GM19328 (cell line): ENCODE measurements around the gene DNMT3B.
"Not testable (repeated sequence)": the region's sequence is repeated elsewhere in the genome, so short reads cannot be mapped to it uniquely, and the experiment has no call there.

Source experiments
- ATAC-seq: cut with Tn5 transposase; IDR thresholded peaks from one replicate; pipeline ENCODE4 v1.9.1; 2021; ENCODE audit warnings: mild to moderate bottlenecking, moderate library complexity; ENCODE audit not compliant: unreplicated experiment

The DNMT3B gene

DNA sequence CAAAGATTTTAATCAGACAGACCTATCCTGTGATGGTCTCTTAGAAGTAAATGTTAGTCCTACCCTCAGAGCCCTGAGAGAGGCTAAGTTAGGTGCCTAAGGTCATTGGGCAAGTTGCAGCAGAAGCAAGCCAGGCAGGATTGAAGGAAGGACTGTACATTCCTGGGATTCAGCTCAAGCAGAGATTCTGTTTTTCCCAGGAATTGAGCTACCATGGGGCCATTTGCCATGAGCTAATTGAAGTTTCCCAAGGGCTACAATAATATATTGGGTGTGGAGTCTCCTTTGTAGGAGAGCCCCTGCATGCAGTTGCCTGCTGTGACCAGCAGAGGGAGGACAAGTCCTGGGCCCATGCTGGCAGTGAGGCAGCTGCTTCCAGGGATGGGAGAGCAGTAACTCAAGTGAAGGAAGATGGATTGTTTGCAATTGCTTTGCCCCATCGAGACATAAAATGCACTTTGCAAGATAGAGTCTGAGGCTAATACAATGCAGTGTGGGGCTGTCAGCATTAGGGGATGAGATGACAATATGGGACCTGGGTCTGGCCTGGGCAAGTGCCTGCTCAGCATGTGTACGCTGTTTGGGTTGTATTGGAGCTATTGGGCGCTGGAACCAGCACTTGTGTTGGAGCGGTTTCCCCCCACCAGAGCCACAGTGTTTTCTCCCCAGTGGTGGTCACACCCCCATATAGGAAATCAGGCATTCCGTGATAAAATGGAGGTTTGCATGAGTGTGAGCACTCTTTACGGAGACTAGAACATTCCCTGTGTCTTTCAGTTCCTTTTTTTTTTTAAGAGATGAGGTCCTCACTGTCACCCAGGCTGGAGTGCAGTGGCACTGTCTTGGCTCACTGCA, 27.9 kb downstream of the DNMT3B start:
- ATAC-seq = no peak

DNA sequence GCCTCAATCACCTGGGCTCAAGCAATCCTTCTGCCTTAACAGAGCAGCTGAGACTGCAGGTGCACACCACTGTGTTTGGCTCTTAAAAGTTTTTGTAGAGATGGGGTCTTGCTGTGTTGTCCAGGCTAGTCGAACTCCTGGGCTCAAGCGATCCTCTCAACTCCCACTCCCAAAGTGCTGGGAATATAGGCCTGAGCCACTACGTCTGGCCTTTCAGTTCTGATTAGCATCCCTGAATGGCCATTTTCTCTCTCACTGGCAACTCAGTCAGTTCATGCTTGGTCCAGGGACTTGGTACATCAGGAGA, 28.5 kb downstream of the DNMT3B start:
- ATAC-seq = no peak

DNA sequence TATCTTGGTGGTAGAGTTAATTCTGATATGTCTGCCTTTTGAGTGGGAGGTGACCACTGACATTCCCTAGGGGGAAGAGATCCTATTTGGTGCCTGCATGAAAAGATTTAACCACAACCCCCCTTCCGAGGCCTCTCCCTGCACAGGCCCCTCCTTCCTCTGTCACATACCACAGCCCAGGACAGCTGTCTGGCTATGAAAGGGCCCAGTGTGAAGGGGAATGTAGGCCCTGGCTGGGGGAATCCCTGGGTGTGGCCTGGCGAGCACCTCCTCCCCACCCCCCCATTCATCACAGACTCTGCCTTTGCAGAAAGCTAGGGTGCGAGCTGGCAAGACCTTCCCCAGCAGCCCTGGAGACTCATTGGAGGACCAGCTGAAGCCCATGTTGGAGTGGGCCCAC, 30.1 kb downstream of the DNMT3B start:
- ATAC-seq = peak; percentile 59

DNA sequence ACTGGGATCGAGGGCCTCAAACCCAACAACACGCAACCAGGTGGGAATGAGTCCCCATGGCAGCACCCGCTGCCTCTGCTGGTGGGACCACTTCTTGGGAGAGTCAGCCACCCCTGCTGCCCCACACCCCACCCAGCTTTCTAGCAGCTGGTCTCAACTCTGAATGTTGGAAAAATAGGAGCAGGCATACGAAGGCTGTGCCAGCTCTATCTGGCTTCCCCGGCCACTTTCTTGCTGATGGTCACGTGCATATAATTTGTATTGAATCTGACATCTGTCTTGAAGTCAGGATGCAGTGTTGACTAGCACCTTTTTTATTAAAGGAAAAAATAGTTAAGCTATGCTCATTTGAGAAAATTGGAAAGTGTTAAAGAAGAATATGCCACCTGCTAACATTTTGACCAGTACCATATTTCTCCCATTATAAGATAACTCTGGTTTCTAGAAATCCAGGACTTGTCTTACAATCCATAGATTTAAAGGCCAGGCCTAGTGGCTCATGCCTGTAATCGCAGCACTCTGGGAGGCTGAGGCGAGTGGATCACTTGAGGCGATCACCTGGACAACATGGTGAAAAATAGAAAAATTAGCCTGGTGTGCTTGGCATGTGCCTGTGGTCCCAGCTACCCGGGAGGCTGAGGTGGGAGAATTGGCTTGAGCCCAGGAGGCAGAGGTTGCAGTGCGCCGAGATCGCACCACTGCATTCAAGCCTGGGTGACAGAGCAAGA, 30.7 kb downstream of the DNMT3B start:
- no peak for ATAC-seq

DNA sequence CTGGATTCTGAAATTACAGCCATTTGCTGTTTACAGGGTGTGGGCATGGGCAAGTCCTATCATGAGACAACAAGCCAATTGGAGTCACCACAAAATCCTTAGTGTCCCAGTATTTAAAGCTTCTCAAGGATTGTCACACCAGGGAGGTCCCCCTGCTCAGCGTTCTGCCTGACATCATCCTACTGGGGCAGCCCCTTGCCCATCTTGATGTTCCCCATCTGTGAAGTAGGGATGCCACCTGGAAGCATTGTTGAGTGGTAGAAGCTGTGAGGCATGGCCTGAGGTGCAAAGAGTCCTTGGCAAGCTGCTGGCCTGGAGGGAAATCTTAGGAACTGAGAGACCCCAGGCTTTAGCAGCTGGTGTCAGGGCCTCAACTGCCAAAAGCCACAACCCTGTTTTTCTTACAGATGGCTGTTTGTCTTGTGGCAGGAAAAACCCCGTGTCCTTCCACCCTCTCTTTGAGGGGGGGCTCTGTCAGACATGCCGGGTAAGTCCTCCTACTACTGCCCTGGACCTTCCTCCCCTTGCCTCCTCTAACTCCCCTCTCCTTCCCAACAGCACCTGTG, 34.3 kb downstream of the DNMT3B start:
- ATAC-seq = no peak

DNA sequence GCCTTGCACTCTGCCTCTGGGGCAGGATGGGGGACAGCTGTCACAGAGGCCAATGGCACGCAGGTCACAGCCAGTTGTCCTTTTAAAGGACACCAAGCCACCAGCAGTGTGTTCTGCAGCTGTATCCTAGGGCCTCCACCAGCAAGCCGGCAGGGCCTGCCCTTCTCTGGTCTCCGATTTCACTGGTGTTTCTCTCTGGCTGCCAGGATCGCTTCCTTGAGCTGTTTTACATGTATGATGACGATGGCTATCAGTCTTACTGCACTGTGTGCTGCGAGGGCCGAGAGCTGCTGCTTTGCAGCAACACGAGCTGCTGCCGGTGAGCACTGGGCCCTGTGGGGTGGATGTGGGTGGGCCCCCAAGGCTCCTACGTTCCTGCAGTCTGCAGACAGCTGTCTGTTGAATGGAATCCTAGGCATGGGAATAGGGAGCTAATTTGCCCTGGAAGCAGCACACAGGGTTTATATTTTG, 34.8 kb downstream of the DNMT3B start:
- no peak for ATAC-seq

DNA sequence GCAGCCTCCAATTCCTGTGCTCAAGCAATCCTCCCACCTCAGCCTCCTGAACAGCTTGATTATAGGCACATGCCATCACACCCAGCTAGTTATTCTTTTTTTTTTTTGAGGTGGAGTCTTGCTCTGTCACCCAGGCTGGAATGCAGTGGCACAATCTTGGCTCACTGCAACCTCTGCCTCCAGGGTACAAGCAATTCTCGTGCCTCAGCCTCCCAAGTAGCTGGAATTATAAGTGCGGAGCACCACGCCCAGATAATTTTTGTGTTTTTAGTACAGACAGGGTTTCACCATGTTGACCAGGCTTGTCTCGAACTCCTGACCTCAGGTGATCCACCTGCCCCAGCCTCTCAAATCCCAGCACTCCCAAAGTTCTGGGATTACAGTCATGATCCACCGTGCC, 35.4 kb downstream of the DNMT3B start:
- not testable (repeated sequence) for ATAC-seq

DNA sequence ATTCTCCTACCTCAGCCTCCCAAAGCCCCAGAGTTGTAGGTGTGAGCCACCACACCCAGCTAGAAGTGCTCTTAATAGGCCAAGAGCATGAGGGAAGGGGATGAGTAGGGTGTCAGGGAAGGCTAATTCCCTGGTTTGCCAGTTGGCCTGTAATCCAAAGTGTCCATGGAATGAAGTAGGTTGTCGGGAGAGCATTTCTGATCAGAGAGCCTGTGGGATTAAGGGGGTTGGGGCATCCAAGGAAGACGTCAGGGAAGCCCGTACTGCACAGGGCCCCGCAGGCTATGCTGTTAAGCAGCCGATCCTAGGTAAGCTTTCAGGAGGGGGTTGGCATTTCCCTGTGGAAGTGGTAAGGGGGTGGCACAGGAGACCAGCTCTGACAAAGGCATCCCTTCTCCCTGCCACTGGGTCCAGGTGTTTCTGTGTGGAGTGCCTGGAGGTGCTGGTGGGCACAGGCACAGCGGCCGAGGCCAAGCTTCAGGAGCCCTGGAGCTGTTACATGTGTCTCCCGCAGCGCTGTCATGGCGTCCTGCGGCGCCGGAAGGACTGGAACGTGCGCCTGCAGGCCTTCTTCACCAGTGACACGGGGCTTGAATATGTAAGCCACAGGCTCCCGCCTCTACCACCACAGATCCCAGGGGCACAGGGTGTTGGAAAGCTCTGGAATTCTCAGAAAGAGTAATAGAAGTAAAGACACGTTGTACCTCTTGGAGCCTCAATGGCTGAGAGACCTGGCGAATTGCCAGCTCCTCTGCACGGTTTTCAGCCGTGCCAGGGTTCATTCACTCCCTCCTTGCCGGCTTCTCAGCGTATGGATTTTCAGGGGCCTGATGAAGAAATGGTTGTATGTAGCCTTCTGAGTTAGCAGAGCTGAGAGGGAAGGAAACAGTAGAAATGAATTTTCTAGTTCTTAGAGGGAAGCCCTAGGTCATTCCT, 36.1 kb downstream of the DNMT3B start:
- ATAC-seq = no peak

DNA sequence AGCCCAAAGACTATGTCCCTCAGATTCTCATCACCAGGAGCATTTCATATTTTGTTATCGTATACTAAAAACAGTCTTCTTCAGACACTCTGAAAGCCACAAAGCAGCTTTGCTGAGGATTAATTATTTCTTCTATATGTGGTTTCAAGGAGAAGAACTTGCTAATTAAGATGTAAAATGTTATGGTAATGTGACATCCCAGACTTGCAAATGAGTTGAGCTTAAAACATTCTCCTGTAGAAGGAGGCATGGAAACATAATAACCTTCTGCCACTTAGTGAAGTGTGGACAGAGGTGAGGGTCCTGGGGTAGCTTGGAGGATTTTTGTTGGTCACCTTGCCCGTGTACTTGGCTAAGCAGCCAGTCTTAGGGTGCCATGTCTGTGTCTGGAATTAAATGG, 40.9 kb downstream of the DNMT3B start:
- no peak for ATAC-seq

DNA sequence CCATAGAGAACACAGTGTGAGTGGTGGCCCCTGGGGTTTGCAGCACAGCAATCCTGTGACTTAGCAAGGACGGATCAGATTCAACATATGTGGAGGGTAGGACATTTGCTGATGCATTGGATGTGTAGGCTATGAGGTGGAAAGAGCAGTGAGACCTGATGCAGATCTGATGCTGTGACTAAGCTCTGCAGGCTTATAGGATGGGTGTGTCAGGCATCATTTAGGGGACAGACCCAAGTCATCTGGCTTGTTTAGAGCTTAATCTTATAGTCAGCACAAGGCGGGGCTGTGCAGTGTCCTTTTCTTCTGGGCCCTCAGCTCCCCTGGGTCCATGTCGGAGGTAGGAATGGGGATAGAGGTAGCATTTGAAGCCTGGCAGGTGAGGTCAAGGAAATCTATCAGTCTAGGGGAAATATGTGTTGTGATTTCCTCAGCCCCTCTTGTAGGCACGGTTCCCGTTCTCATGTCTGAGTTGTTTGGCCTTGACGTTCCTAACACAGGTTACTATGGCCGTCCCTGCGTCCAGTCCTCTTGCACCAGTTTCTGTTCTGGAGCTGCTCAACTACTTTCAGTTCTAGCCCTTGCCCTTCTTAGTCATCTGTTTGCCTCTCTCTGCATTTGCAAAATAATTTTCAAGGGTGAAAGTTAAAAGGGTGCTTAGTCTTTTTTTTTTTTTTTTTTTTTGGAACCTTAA, 42.0 kb downstream of the DNMT3B start:
- no peak for ATAC-seq

DNA sequence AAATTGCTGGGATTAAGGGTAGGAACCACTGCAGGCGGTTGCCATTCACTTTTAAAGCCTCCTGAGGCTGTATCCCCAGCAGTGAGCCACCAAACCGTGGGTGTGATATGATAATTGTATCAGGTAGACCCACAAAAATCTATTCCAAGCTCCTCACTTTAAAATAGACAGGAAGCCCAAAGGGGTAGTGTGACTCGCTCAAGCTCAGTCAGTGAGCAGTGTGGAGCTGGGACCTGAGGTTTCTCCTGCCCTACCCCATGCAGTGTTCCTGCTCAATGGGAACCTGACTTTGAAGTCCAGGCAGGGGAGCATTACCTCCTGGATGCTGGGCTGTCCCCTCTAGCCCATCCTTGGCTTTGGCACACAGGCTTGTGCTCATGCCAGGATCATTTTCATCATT, 42.6 kb downstream of the DNMT3B start:
- no peak for ATAC-seq

DNA sequence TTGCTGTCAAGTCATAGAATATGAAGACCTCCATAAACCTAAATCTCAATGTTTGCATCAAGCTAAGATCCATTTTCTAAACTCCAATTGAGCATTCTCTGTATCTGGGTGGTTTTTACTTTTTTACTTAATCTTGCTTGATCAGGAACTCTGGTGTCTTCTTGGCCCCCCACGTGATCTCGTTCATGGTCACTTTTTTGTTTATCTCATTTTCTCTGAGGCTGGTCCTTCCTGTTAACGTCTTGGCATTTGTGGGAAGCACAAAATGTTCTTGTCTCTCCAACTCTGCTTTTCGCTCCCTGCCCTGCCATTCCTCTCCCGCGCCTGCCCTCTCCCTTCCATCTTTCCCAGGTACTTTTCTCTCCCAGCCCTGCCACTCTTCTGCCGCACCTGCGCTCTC, 43.5 kb downstream of the DNMT3B start:
- ATAC-seq = no peak

DNA sequence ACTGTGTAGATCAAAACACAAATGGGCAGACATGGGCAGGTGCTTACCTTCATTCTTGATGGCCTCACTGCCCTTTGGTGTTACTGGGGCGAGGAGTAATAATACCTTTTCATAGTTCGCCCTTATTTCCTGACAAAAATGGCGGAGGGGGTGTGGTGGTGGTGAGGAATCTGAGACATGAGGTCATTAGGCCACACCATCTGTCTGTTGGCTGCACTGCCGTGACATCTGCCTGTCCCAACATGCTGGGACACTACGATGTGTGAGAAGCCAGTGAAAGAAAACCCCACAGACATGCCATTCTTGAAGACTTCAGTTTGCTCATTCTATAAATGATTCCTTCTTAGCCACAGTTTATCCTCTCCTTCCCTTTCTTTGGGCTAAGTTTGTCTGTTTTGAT, 44.2 kb downstream of the DNMT3B start:
- ATAC-seq = no peak

DNA sequence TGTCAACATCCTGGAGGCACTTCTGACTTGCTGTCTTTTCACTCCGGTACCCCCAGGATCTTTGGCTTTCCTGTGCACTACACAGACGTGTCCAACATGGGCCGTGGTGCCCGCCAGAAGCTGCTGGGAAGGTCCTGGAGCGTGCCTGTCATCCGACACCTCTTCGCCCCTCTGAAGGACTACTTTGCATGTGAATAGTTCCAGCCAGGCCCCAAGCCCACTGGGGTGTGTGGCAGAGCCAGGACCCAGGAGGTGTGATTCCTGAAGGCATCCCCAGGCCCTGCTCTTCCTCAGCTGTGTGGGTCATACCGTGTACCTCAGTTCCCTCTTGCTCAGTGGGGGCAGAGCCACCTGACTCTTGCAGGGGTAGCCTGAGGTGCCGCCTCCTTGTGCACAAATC, 45.5 kb downstream of the DNMT3B start:
- ATAC-seq = no peak

DNA sequence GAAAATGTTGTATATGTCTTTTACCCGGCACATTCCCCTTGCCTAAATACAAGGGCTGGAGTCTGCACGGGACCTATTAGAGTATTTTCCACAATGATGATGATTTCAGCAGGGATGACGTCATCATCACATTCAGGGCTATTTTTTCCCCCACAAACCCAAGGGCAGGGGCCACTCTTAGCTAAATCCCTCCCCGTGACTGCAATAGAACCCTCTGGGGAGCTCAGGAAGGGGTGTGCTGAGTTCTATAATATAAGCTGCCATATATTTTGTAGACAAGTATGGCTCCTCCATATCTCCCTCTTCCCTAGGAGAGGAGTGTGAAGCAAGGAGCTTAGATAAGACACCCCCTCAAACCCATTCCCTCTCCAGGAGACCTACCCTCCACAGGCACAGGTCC, 46.3 kb downstream of the DNMT3B start:
- ATAC-seq = no peak

DNA sequence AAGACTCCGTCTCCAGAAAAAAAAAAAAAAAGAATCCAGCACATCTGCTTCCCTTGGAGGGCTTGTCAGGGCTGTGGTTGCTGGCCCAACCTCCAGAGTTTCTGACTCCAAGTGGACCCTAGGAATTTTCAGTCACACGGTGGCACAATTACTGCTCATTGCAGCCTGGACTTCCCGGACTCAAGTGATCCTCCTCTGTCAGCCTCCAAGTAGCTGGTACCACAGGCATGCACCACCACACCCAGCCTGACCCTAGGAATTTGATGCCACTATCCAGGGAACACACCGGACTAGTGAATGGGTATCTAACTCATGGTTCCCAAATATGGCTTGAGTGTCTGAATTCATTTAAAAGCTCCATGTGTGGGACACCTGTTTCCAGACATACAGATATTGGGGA, 47.7 kb downstream of the DNMT3B start:
- no peak for ATAC-seq

DNA sequence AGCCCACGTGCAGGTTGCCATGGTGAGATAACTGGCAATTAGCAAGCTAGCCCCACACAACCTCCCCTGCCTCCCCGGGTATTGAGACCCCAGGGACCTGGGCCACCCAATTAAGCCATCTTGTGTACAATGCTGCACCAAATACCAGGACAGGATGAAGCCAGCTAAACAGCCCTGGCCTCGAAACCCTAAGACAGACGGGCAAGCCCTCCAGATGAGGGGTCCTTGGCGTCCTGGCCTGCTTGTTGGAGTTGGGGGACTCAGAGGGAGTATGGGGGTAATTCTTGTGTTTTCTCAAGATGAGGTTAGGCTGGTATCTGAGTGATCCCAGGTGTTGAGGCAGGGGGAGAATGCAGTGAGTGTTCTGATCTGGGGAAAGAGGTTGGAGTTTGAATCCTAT, 48.8 kb downstream of the DNMT3B start:
- no peak for ATAC-seq

DNA sequence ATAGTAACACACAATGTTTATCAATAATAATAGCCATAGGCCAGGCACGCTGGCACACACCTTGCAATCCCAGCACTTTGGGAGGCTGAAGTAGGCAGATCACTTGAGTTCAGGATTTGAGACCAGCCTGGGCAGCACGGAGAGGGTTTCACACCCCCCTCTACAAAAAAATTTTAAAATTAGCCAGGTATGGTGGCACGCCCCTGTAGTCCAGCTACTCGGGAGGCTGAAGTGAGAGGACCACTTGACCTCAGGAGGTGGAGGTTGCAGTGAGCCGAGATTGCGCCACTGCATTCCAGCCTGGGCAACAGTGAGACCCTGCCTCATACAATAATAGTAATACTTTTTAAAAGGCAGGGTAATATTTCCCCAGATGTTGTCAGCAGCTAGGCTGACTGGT, 49.7 kb downstream of the DNMT3B start:
- no peak for ATAC-seq

DNA sequence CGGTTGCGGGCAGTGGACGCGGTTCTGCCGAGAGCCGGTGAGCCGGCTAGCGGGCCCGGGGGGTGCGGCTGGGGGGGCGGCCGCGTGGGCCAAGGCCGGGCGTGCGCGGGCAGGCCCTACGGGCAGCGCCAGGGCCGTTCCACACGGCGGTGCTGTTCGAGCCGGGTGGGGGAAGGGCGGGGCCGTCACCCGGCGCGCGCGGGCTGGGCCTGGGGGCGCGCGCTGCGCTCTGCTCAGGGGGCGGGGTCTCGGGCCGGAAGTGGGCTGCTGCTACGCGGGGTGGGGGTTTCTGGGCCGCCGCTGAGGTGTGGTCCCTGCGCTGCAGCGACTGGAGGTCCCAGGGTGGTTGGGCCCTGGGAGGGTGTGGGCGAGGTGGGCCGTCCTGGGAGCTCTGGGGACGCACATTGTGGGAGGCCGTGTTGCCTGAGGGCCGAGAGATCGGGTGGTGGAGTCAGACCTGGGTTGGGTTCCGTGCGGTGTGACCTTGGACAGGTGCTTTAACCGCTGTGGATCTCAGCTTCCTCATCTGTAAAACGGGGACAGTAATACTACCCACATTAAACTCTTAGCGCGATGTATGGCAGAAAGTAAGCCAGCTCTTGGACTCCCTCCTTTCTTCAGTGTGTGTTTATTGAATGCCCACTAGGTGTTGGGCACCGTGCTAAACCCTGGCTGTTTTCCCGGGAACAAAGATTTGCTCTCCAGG, 58.0 kb downstream of the DNMT3B start:
- ATAC-seq = peak; percentile 61
